Calu3 (cell line): ENCODE results near the gene OBSCN. TPM values are rescaled to one million over a fixed set of nuclear protein-coding genes. Genes with fewer than 3 reads are reported as not detected.

Source experiments
- BruUV-seq: library from RNA; stranded (reverse); fragments of 400-500 nt; replicated peaks from 2 replicates; lab custom pipeline; 2021; lab: Mats Ljungman, UMichigan
- CTCF ChIA-PET: fragments of 300-600 bp; sonication (Branson Sonifier 250); formaldehyde crosslinking; loops from one replicate; lab custom pipeline; 2022; ENCODE audit warnings: antibody characterized with exemption; lab: Charles Lee
- DNase-seq: peaks from one replicate; pipeline ENCODE4 v3.0.0; 2022
- H3K27ac Mint-ChIP-seq: one replicate; pipeline ENCODE4 v1.8.0; 2022; ENCODE audit warnings: mixed read lengths; ENCODE audit not compliant: unreplicated experiment
- H3K27me3 Mint-ChIP-seq: one replicate; pipeline ENCODE4 v1.8.0; 2022; ENCODE audit warnings: mixed read lengths; ENCODE audit not compliant: unreplicated experiment
- H3K36me3 Mint-ChIP-seq: one replicate; pipeline ENCODE4 v1.8.0; 2022; ENCODE audit warnings: mild to moderate bottlenecking, moderate library complexity, mixed read lengths; ENCODE audit not compliant: insufficient read depth, unreplicated experiment
- H3K4me1 Mint-ChIP-seq: one replicate; pipeline ENCODE4 v1.8.0; 2022; ENCODE audit warnings: mild to moderate bottlenecking, low read depth, mixed read lengths; ENCODE audit not compliant: unreplicated experiment
- H3K4me3 Mint-ChIP-seq: one replicate; pipeline ENCODE4 v1.8.0; 2022; ENCODE audit warnings: mild to moderate bottlenecking, low read depth, moderate library complexity, mixed read lengths; ENCODE audit not compliant: unreplicated experiment
- H3K9me3 Mint-ChIP-seq: one replicate; pipeline ENCODE4 v1.8.0; 2022; ENCODE audit warnings: low read depth, mixed read lengths; ENCODE audit not compliant: unreplicated experiment
- intact Hi-C: fragments of 100-400 bp; cut with micrococcal nuclease; formaldehyde crosslinking; loops from one replicate; pipeline ENCODE4 v1.10.0; 2022; ENCODE audit not compliant: unreplicated experiment
- total RNA-seq: library from RNA; stranded (reverse); gene quantifications from 2 replicates; pipeline ENCODE4 v1.2.3, GENCODE V29; 2022
- TF ChIP-seq, protein P1 (sequence below): fragments of 200-600 bp; IDR thresholded peaks from one replicate; pipeline ENCODE4 v1.8.0; 2022; ENCODE audit warnings: antibody characterized with exemption; ENCODE audit not compliant: unreplicated experiment

The OBSCN gene
- total RNA-seq, 1 experiment from 2014 or later: 19.5 TPM

DNA sequence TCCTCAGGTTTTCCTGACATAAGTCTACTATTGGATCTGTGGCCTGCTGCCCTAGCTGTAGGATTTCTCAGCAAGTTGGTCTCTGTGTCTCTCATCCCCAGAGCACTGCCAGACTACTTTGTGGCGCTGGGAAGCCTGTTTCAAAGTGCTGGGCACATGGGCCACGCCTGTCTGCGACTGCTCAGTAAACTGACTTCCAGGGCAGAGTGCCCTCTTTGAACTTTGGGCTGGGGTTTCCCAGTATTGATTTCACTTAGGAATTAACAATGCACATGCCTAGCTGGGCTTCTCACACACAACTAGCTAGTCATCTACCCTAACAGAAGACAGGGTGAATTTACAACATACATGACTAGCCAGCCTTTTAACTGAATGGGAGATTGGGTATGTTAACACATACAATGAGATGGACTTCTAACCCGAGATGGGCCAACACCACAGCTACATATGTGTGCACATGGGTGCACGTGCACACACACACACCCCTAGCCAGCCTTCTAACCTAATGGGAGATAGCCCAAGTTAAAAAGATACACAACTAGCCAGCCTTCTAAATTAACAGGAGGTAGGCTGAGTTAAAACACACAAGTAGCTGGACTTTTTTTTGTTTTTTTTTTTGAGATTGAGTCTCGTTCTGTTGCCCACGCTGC is 215.7 kb downstream of the OBSCN start:
- peaks cover 23% of the 10 kb centered on the region for H3K4me1 Mint-ChIP-seq
- no TSS peak for BruUV-seq
- intact Hi-C loops: no loop called here
- peaks cover 6% of the 10 kb centered on the region for H3K27me3 Mint-ChIP-seq
- H3K36me3 Mint-ChIP-seq: no peaks in the 10 kb centered on the region
- DNase-seq: peak; percentile 59
- peaks cover 2% of the 10 kb centered on the region for H3K9me3 Mint-ChIP-seq
- H3K4me3 Mint-ChIP-seq: no peak overlapping the region
- TF ChIP-seq, protein P1, sequence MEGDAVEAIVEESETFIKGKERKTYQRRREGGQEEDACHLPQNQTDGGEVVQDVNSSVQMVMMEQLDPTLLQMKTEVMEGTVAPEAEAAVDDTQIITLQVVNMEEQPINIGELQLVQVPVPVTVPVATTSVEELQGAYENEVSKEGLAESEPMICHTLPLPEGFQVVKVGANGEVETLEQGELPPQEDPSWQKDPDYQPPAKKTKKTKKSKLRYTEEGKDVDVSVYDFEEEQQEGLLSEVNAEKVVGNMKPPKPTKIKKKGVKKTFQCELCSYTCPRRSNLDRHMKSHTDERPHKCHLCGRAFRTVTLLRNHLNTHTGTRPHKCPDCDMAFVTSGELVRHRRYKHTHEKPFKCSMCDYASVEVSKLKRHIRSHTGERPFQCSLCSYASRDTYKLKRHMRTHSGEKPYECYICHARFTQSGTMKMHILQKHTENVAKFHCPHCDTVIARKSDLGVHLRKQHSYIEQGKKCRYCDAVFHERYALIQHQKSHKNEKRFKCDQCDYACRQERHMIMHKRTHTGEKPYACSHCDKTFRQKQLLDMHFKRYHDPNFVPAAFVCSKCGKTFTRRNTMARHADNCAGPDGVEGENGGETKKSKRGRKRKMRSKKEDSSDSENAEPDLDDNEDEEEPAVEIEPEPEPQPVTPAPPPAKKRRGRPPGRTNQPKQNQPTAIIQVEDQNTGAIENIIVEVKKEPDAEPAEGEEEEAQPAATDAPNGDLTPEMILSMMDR: no peak
- CTCF ChIA-PET: no interaction called here
- H3K27ac Mint-ChIP-seq: peak overlapping the region; percentile 17

DNA sequence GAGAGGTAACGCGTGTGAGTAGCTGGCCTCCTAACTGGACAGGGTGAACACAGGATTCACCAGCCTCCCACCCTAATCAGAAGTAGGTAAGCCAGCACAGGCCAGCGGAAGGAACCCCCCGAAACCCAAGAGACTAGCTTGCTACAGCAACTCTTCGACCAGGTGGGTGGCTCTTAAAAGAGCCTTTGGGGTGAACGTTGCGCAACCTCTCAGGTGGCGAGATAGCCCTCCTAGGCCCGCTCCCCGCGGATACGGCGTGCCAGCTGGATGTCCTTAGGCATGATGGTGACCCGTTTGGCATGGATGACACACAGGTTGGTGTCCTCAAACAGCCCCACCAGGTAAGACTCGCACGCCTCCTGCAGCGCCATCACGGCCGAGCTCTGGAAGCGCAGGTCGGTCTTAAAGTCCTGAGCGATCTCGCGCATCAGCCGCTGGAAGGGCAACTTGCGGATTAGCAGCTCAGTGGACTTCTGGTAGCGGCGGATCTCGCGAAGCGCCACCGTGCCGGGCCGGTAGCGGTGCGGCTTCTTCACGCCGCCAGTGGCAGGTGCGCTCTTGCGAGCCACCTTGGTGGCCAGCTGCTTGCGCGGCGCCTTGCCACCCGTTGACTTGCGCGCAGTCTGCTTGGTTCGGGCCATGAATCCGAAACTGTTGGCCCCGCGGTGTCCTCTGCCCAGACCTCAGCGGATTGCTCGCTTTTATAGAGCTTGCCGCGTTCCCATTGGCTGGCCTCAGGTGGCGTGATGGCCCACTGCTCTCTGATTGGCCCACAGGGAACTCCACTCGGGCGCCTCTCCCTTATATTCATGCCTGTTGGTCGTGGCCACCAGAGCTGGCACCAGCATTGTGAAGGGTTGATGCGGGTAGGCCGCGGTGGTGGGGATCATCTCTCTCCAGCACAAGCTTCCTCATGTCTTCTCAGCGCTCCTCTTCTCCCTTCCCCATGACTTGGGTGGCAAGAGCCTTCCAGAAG is 217.1 kb downstream of the OBSCN start:
- TF ChIP-seq, protein P1: no peak
- H3K36me3 Mint-ChIP-seq: no peaks in the 10 kb centered on the region
- DNase-seq: no peak
- peaks cover 2% of the 10 kb centered on the region for H3K9me3 Mint-ChIP-seq
- CTCF ChIA-PET: interaction anchor here (0.5 kb wide), 1 partner anchor 18 kb away, joined by 3 read pairs; the partner anchor contains the start of gene TRIM11
- peaks cover 19% of the 10 kb centered on the region for H3K4me1 Mint-ChIP-seq
- H3K4me3 Mint-ChIP-seq: no peak overlapping the region
- H3K27me3 Mint-ChIP-seq: peaks cover 20% of the 10 kb centered on the region
- intact Hi-C loops: no loop called here
- H3K27ac Mint-ChIP-seq: no peak overlapping the region
- no TSS peak for BruUV-seq

DNA sequence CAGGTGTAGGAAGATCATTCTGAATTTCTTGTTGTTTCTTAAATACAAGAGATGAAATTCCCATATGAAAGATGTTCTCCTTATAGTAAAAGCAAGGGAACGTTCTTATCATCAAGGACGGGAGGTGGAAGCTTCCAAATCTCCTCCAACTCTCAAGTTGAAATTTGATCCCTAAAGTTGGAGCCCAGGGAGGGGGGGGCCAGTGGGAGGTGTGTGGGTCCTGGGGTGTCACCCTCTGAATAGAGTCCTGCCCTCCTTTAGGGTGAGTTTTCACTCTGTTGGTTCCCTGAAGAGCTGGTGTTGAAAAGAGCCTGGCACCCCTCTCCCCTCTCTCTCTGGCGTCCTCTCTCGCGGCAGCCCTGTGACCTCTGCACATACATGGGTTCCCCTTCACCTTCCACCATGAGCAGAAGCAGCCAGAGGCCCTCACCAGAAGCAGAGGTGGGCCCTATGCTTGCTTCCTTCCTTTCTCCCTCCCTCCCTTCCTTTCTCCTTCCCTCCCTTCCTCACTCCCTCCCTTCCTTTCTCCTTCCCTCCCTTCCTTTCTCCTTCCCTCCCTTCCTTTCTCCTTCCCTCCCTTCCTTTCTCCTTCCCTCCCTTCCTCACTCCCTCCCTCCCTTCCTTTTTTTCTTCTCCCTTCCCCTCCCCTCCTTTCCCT is 218.8 kb downstream of the OBSCN start:
- Mint-ChIP-seq H3K36me3 (no peaks in the 10 kb centered on the region), H3K27ac (no peak overlapping the region), H3K27me3 (peaks cover 27% of the 10 kb centered on the region), H3K9me3 (no peaks in the 10 kb centered on the region), H3K4me1 (peaks cover 19% of the 10 kb centered on the region), H3K4me3 (no peak overlapping the region)
- no peak for DNase-seq
- TF ChIP-seq, protein P1: no peak
- CTCF ChIA-PET: no interaction called here
- BruUV-seq: no TSS peak
- intact Hi-C loops: no loop called here

DNA sequence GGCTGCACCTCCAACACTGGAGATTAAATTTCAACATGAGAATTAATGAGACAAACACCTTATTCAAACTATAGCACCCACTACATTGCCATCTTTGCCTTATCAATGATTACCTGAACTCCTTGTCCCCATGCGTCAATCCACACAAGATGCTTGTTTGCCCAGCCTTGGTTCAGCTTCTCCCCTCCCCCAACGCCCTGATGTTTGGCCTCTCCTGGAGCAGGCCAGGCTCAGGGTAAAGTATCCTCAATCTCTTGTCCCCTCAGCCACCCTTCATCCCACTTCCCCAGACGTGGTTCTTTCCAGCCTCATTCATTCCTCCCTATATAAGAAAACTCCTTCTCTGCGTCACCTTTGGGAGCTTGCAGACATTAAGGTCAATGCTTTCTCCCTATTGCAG is 220.6 kb downstream of the OBSCN start:
- no peak overlapping the region for H3K4me3 Mint-ChIP-seq
- H3K27ac Mint-ChIP-seq: no peak overlapping the region
- peaks cover 27% of the 10 kb centered on the region for H3K27me3 Mint-ChIP-seq
- H3K36me3 Mint-ChIP-seq: no peaks in the 10 kb centered on the region
- TF ChIP-seq, protein P1: no peak
- no peaks in the 10 kb centered on the region for H3K9me3 Mint-ChIP-seq
- H3K4me1 Mint-ChIP-seq: peaks cover 5% of the 10 kb centered on the region
- CTCF ChIA-PET: no interaction called here
- DNase-seq: no peak
- no TSS peak for BruUV-seq
- intact Hi-C loops: no loop called here
